ENCODE measurements around the gene SAFB2.

Gene SAFB2

GRCh38 chr19:5579697-5580096 is 42.9 kb downstream of the SAFB2 start:
- DNase-seq (ENCODE audit: low spot score) = no peak

- DNase-seq (ENCODE audit: low spot score) = no peak
Measured at GRCh38 chr19:5579286-5579685, 43.3 kb downstream of the SAFB2 start.

- peak; percentile 90 for DNase-seq (ENCODE audit: low spot score)
Measured at GRCh38 chr19:5578097-5578846, 44.3 kb downstream of the SAFB2 start.

GRCh38 chr19:5575590-5575989 is 47.0 kb downstream of the SAFB2 start:
- no peak for DNase-seq (ENCODE audit: low spot score)

- DNase-seq (ENCODE audit: low spot score) = no peak
Measured at GRCh38 chr19:5572556-5573286, 49.9 kb downstream of the SAFB2 start.

- no peak for DNase-seq (ENCODE audit: low spot score)
Measured at GRCh38 chr19:5571777-5572176, 50.8 kb downstream of the SAFB2 start.

GRCh38 chr19:5567970-5568407 is 54.6 kb downstream of the SAFB2 start:
- DNase-seq (ENCODE audit: low spot score) = no peak

GRCh38 chr19:5567360-5567969 is 55.1 kb downstream of the SAFB2 start, which contains the start of gene TINCR:
Gene TINCR, minus strand, starts transcription at chr19:5567953.
- DNase-seq (ENCODE audit: low spot score) = no peak

- no peak for DNase-seq (ENCODE audit: low spot score)
Measured at GRCh38 chr19:5564930-5565329, 57.6 kb downstream of the SAFB2 start.

- peak; percentile 59 for DNase-seq (ENCODE audit: low spot score)
Measured at GRCh38 chr19:5563935-5564612, 58.5 kb downstream of the SAFB2 start.

- DNase-seq (ENCODE audit: low spot score) = no peak
Measured at GRCh38 chr19:5563008-5563431, 59.6 kb downstream of the SAFB2 start.

- no peak for DNase-seq (ENCODE audit: low spot score)
Measured at GRCh38 chr19:5562280-5562679, 60.3 kb downstream of the SAFB2 start.

GRCh38 chr19:5561559-5561958 is 61.0 kb downstream of the SAFB2 start:
- no peak for DNase-seq (ENCODE audit: low spot score)

- DNase-seq (ENCODE audit: low spot score) = no peak
Measured at GRCh38 chr19:5560156-5560555, 62.4 kb downstream of the SAFB2 start.

GRCh38 chr19:5559804-5560133 is 62.8 kb downstream of the SAFB2 start:
- DNase-seq (ENCODE audit: low spot score) = no peak

- DNase-seq (ENCODE audit: low spot score) = no peak
Measured at GRCh38 chr19:5558101-5558621, 64.4 kb downstream of the SAFB2 start.

- DNase-seq (ENCODE audit: low spot score) = no peak
Measured at GRCh38 chr19:5557691-5558090, 64.9 kb downstream of the SAFB2 start.

- no peak for DNase-seq (ENCODE audit: low spot score)
Measured at GRCh38 chr19:5554828-5555227, 67.7 kb downstream of the SAFB2 start.

- DNase-seq (ENCODE audit: low spot score) = no peak
Measured at GRCh38 chr19:5553892-5554291, 68.7 kb downstream of the SAFB2 start.

GRCh38 chr19:5547881-5548280 is 74.7 kb downstream of the SAFB2 start:
- DNase-seq (ENCODE audit: low spot score) = peak; percentile 73

- no peak for DNase-seq (ENCODE audit: low spot score)
Measured at GRCh38 chr19:5545984-5546383, 76.6 kb downstream of the SAFB2 start.

- no peak for DNase-seq (ENCODE audit: low spot score)
Measured at GRCh38 chr19:5545051-5545450, 77.5 kb downstream of the SAFB2 start.
